Ishikawa (cell line): ENCODE results near the gene KRTAP10-5.

Experiments used
- CEBPB ChIP-seq: IDR thresholded peaks from 2 replicates; pipeline ENCODE4 v1.6.1; 2012
- CREB1 ChIP-seq: IDR thresholded peaks from 2 replicates; pipeline ENCODE4 v1.6.1; 2012; ENCODE audit warnings: low read depth
- EGR1 ChIP-seq: IDR thresholded peaks from 2 replicates; pipeline ENCODE4 v1.6.1; 2012
- EP300 ChIP-seq: IDR thresholded peaks from 2 replicates; pipeline ENCODE4 v1.6.1; 2012; ENCODE audit warnings: borderline replicate concordance
- FOXM1 ChIP-seq: IDR thresholded peaks from 2 replicates; pipeline ENCODE4 v1.6.1; 2012; ENCODE audit warnings: low read depth, borderline replicate concordance
- MAX ChIP-seq: IDR thresholded peaks from 2 replicates; pipeline ENCODE4 v1.6.1; 2012
- NFIC ChIP-seq: IDR thresholded peaks from 2 replicates; pipeline ENCODE4 v1.6.1; 2012
- RAD21 ChIP-seq: IDR thresholded peaks from 2 replicates; pipeline ENCODE4 v1.6.1; 2012; ENCODE audit warnings: low read depth
- REST ChIP-seq: IDR thresholded peaks from 2 replicates; pipeline ENCODE4 v1.6.1; 2012; ENCODE audit warnings: low read depth, mild to moderate bottlenecking
- TAF1 ChIP-seq: IDR thresholded peaks from 2 replicates; pipeline ENCODE4 v1.6.1; 2012; ENCODE audit warnings: low read depth, mild to moderate bottlenecking
- TCF12 ChIP-seq: IDR thresholded peaks from 2 replicates; pipeline ENCODE4 v1.6.1; 2012; ENCODE audit warnings: low read depth
- TEAD4 ChIP-seq: IDR thresholded peaks from 2 replicates; pipeline ENCODE4 v1.6.1; 2012
- USF1 ChIP-seq: IDR thresholded peaks from 2 replicates; pipeline ENCODE4 v1.6.1; 2012
- YY1 ChIP-seq: IDR thresholded peaks from 2 replicates; pipeline ENCODE4 v1.6.1; 2012; ENCODE audit warnings: low read depth
- ZBTB7A ChIP-seq: IDR thresholded peaks from 2 replicates; pipeline ENCODE4 v1.6.1; 2012; ENCODE audit warnings: low read depth

KRTAP10-5 gene

GRCh38 chr21:44618504-44618903 lies 38.1 kb upstream of the KRTAP10-5 start:
- TF ChIP-seq TEAD4 (no peak), RAD21 (no peak), FOXM1 (no peak), NFIC (no peak)

GRCh38 chr21:44617071-44617501 lies 36.7 kb upstream of the KRTAP10-5 start:
- TF ChIP-seq YY1 (no peak), ZBTB7A (no peak), FOXM1 (no peak), EGR1 (no peak), REST (no peak), CREB1 (no peak), NFIC (no peak), TCF12 (no peak), TAF1 (no peak), CEBPB (no peak), RAD21 (no peak), USF1 (no peak), TEAD4 (no peak), EP300 (no peak), MAX (no peak)

- TF ChIP-seq TEAD4 = no peak
These were observed 36.2 kb upstream of the KRTAP10-5 start for GRCh38 chr21:44616591-44616926.

- TF ChIP-seq MAX (no peak), USF1 (no peak), FOXM1 (no peak), TCF12 (no peak), CREB1 (no peak), TEAD4 (no peak), CEBPB (no peak)
These were observed 35.6 kb upstream of the KRTAP10-5 start for GRCh38 chr21:44615911-44616590.

GRCh38 chr21:44615466-44615865 lies 35.1 kb upstream of the KRTAP10-5 start:
- TF ChIP-seq TEAD4 = no peak
- TF ChIP-seq FOXM1 = no peak
- TF ChIP-seq TCF12 = no peak
- TF ChIP-seq REST = no peak
- TF ChIP-seq MAX = no peak
- TF ChIP-seq EGR1 = no peak
- TF ChIP-seq ZBTB7A = no peak
- no peak for TF ChIP-seq CREB1
- no peak for TF ChIP-seq CEBPB
- TF ChIP-seq YY1 = no peak
- TF ChIP-seq RAD21 = no peak
- no peak for TF ChIP-seq EP300
- no peak for TF ChIP-seq USF1
- no peak for TF ChIP-seq TAF1

GRCh38 chr21:44614961-44615391 lies 34.6 kb upstream of the KRTAP10-5 start:
- TF ChIP-seq TCF12 (no peak), CREB1 (no peak), USF1 (no peak), TAF1 (no peak), MAX (no peak), TEAD4 (no peak), ZBTB7A (no peak), REST (no peak), FOXM1 (no peak), NFIC (no peak), CEBPB (no peak), YY1 (no peak), EGR1 (no peak), RAD21 (no peak), EP300 (no peak)
